GM19468 (cell line): ENCODE results near the gene CDC37L1.
"Not testable (repeated sequence)": the region's sequence is repeated elsewhere in the genome, so short reads cannot be mapped to it uniquely, and the experiment has no call there.

Source experiments
- ATAC-seq: cut with Tn5 transposase; IDR thresholded peaks from one replicate; pipeline ENCODE4 v1.9.1; 2021; ENCODE audit warnings: mild to moderate bottlenecking, moderate library complexity, moderate number of reproducible peaks; ENCODE audit not compliant: unreplicated experiment; ENCODE audit errors: extremely low read depth

CDC37L1 gene

DNA sequence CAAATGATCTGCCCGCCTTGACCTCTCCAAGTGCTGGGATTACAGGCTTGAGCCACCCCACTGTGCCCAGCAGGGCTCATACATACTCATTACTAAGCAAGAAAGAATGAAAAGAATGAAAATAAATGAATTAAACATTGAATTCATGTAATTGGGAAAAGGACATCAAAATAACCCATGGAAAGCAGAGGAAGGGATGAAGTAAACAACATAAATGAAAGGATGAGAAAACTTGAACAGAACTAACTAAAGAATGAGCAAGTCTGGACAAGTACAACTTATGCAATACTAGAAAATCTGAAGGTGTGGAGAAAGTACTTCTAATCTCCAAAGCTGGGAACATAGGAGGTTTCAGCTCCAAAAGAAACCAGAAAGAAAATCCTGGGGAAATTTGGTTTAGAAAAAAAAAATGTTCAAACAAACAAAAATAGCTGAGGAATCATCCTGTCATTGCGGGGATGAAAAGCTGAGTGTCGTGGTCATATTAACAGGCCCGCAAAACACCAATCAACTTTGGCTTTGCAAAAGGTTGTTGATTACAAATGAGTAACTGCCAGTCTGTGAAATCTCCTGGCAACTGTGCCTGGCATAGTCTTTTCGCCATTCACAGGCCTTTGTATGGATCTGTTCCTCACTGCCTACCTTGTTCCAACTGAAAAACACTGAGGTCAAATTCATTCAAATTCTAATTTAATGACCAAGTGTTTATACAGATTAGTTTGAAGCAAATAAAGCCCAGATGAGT is 63.9 kb downstream of the CDC37L1 start:
- ATAC-seq = no peak

DNA sequence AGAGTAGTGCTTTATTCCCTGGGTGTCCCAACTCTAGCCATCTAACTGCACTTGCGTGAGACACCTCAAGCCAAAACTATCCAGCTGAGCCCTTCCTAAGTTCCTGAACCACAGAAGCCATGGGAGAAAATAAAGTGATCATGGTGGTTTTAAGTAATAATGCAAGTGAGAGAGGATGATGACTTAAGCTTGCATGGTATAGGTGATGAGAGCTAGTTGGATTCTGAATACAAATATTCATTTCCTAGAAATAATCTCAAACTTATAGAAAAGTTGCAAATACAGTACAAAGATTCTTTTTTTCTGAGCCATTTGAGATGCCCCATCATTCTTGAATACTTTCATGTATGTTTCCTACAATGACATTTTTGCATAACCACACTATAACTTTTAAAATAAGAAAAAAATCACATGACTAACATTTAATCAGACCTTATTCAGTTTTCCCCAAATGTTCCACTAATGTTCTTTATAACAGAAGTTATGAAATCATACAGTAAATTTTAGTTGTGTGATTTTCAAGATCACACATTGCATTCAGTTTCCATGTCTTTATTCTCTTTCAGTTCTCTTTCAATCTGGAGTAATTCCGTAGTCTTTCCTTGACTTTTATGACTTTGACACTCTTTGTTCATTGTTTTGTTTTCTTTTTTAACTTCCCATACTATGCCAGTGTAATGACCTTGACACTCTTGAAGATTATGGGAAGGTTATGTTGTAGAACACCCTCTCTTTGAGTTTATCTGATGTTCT is 67.1 kb downstream of the CDC37L1 start:
- no peak for ATAC-seq

DNA sequence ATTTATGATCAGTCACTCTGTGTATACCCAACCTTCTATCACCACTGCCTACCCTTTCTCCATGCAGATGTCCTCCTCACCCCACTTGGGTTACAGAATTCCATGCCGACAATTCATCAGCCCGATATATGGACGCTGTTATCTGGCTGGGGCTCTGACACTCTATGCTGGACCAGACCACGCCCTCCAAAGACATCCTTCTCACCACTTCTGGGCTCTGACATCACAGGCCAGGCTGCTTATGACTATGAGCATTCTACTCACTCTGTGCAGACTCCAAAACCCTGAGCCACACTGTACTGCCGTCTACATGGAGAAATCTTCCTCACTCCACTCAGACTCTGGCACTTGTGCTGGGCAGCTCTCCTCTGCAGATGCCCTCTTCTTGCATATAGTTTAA is 69.2 kb downstream of the CDC37L1 start:
- no peak for ATAC-seq

DNA sequence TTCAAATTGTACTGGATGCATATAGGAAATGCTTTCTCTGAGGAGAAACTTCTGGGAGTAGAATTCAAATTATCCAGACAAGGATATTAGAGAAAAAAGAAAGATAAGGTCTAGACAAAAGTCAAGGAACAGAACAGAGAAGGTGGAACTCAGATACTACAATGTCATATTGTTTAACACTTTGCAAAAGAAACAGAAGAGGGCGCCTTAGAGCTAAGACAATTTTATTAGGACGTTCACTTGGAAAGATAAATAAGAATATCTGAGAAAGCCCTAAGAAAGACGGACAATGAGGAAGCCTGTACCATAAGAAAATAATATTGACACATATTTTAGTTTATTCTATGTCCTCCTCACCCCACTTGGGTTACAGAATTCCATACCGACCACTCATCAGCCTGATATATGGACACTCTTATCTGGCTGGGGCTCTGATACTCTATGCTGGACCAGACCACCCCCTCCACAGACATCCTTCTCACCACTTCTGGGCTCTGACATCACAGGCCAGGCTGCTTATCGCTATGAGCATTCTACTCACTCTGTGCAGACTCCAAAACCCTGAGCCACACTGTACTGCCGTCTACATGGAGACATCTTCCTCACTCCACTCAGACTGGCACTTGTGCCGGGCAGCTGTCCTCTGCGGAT is 70.8 kb downstream of the CDC37L1 start:
- no peak for ATAC-seq

DNA sequence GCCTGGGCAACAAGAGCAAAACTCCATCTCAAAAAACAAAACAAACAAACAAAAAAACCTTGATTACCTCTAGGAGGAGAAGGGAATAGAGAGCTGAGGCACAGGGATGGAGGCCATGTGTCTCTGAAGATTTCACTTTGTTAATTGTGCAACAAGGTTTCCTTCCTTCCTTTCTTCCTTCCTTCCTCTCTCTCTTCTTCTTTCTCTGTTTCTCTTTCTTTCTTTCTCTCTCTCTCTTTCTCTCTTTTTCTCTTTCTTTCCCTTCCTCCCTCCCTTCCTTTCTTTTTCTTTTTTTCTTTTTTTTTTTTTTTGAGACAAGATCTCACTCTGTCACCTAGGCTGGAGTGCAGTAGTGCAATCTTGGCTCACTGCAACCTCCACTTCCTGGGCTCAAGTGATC is 75.2 kb downstream of the CDC37L1 start:
- ATAC-seq = not testable (repeated sequence)

DNA sequence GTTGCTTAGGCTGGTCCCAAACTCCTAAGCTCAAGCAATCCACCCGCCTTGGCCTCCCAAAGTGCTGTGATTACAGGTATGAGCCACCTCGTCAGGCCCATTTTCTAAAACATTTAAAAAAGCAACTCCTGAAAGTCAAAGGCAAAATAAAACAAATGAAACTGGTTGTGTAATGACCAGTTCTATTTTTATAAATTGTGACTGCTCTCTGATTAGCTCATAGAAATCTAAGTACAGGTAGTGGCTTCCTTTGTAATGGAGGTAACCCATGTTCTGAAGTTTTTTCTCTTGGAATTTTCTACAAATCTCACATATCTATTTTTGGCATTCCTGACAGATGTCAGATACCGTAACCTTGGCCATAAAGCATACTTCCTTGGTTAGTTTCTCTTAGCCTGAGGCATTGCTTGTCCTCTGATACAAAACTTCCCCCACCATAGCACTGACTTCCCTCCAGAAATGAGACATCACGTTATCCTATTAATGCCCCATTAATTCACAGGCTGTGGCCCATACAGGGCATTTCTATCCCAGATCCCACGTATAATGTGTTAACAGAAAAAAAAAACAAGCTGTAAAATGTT is 75.7 kb downstream of the CDC37L1 start:
- no peak for ATAC-seq

DNA sequence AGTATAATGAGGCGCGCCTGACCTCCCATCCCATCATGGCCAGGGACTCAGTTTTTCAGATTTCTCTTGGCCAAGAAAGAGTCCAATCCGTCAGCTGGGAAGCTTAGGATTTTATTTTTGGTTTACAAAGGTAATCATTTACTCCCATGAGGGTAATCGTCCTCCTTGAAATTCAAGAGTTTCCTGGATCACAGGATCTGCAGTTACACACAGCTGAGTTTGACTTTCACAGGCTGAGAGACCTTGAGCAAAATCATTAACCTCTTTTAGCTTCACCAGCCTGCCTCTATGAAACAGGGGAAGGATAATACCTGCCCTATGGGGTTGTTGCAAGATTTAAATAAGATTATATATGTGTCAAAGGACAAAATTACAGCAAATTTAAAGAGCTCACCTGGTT is 77.1 kb downstream of the CDC37L1 start:
- ATAC-seq = no peak
